Measurements from ENCODE around the gene SYNE2. TPM values are rescaled to one million over a fixed set of nuclear protein-coding genes. Genes with fewer than 3 reads are reported as not detected.

The SYNE2 gene
- total RNA-seq, 1 experiment from 2014 or later: 94.2 TPM

DNA sequence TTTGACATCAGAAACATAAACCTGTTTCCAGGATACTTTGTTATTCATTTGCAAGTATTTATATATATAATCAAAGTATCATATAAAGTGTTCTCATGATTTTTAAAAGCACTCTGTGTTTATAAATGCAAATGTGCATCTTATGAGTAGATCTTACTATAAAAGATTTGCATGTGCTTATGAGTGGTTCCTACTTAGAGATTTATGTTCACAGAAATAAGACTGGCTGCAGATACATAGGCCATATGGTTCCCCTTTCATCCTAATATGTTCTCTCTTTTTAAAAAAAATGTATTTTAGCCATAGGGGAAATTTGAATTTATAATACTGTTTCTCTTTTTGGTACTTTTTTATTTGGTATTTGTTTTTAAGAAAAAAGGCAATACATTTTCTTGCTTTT is 267.2 kb downstream of the SYNE2 start:
- intact Hi-C loops (cut with micrococcal nuclease; ENCODE audit: unreplicated experiment): no loop called here
- Histone ChIP-seq H3K27me3 (ENCODE audit: insufficient read depth, low read depth) (no peaks in the 10 kb centered on the region), H3K4me1 (replicated peaks; ENCODE audit: insufficient read depth) (no peaks in the 10 kb centered on the region), H3K9me3 (ENCODE audit: insufficient read depth, low read depth) (no peaks in the 10 kb centered on the region), H4K20me1 (ENCODE audit: insufficient read depth) (no peaks in the 10 kb centered on the region), H3F3A (ENCODE audit: insufficient read depth, low read depth) (no peaks in the 10 kb centered on the region), H3K36me3 (ENCODE audit: low read depth) (no peaks in the 10 kb centered on the region), H3K9me2 (ENCODE audit: insufficient read depth) (no peaks in the 10 kb centered on the region), H3K27ac (no peak overlapping the region), H2AFZ (no peak overlapping the region), H3K79me2 (ENCODE audit: low read depth) (no peaks in the 10 kb centered on the region), H3K4me2 (no peak overlapping the region), H3K4me3 (no peak overlapping the region)
- ChIA-PET POLR2A (ENCODE audit: unreplicated experiment) (no interaction called here), CTCF (interaction anchor here (0.6 kb wide), 1 partner anchor 420 kb away, joined by 3 read pairs; no protein-coding TSS in a partner anchor)
- no peak for DNase-seq
- BruUV-seq (replicated peaks): no TSS peak
- TF ChIP-seq, protein P1, sequence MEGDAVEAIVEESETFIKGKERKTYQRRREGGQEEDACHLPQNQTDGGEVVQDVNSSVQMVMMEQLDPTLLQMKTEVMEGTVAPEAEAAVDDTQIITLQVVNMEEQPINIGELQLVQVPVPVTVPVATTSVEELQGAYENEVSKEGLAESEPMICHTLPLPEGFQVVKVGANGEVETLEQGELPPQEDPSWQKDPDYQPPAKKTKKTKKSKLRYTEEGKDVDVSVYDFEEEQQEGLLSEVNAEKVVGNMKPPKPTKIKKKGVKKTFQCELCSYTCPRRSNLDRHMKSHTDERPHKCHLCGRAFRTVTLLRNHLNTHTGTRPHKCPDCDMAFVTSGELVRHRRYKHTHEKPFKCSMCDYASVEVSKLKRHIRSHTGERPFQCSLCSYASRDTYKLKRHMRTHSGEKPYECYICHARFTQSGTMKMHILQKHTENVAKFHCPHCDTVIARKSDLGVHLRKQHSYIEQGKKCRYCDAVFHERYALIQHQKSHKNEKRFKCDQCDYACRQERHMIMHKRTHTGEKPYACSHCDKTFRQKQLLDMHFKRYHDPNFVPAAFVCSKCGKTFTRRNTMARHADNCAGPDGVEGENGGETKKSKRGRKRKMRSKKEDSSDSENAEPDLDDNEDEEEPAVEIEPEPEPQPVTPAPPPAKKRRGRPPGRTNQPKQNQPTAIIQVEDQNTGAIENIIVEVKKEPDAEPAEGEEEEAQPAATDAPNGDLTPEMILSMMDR (conservative IDR thresholded peaks at IDR 0.05): no peak
- no peak for TF ChIP-seq EZH2 (IDR thresholded peaks at IDR 0.05; ENCODE audit: low read depth)

DNA sequence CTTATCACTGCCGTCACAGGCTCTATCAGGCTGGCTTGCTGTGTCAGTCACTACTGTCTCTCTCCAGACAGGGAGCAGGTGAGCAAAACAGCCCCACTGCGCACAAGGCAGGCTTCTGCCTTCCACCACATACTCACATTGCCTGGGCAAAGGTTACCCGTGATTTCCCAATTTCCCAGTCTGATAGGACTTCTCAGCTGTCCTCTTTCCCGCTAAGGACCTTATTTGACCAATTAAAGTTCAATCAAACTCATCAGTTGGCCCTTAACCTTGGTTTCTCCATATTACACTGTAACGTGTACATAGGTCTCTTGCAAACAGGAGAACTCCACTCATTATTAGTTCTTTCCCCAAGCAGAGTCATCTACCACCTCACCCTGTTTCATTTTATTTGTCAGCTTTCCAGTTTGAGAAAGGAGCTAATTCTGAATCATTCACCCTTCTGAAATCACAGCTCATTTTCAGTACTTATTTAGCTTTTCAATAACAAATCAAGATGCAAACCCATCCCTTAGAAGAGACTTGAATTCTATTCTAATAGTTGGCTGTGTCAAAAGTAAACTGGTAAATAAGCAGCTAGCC is 270.5 kb downstream of the SYNE2 start:
- Histone ChIP-seq H3K4me3 (no peak overlapping the region), H3K36me3 (ENCODE audit: low read depth) (no peaks in the 10 kb centered on the region), H3K9me2 (ENCODE audit: insufficient read depth) (no peaks in the 10 kb centered on the region), H3F3A (ENCODE audit: insufficient read depth, low read depth) (no peaks in the 10 kb centered on the region), H4K20me1 (ENCODE audit: insufficient read depth) (no peaks in the 10 kb centered on the region), H3K4me2 (no peak overlapping the region), H3K27ac (no peak overlapping the region), H3K9me3 (ENCODE audit: insufficient read depth, low read depth) (no peaks in the 10 kb centered on the region), H3K27me3 (ENCODE audit: insufficient read depth, low read depth) (no peaks in the 10 kb centered on the region), H3K4me1 (replicated peaks; ENCODE audit: insufficient read depth) (no peaks in the 10 kb centered on the region), H3K79me2 (ENCODE audit: low read depth) (no peaks in the 10 kb centered on the region), H2AFZ (no peak overlapping the region)
- intact Hi-C loops (cut with micrococcal nuclease; ENCODE audit: unreplicated experiment): no loop called here
- CTCF ChIA-PET: no interaction called here
- TF ChIP-seq, protein P1 (conservative IDR thresholded peaks at IDR 0.05): no peak
- TF ChIP-seq EZH2 (IDR thresholded peaks at IDR 0.05; ENCODE audit: low read depth): no peak
- no peak for DNase-seq
- POLR2A ChIA-PET (ENCODE audit: unreplicated experiment): no interaction called here
- no TSS peak for BruUV-seq (replicated peaks)

DNA sequence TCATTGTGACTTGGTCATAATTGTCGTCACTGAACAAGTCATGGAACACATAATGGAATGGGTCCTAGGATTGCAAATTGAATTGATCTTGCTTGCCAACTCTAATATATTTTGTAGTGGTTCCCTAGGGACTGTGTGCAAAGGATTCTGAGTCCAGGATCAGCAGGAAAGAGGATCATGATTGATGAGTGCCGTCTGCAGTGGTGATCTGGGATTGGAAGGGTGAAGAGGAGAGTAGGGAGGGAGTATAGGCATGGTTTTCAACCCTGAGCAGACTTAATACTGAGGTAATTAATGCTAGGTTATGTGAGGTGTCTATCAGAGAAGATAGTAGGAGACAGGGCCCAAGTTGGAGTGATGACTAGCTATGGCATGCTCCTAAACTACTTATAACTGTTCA is 272.5 kb downstream of the SYNE2 start:
- CTCF ChIA-PET: no interaction called here
- intact Hi-C loops (cut with micrococcal nuclease; ENCODE audit: unreplicated experiment): no loop called here
- no peaks in the 10 kb centered on the region for H3K27me3 ChIP-seq (ENCODE audit: insufficient read depth, low read depth)
- H3K79me2 ChIP-seq (ENCODE audit: low read depth): no peaks in the 10 kb centered on the region
- H3K4me1 ChIP-seq (replicated peaks; ENCODE audit: insufficient read depth): no peaks in the 10 kb centered on the region
- TF ChIP-seq, protein P1 (conservative IDR thresholded peaks at IDR 0.05): no peak
- no peak for TF ChIP-seq EZH2 (IDR thresholded peaks at IDR 0.05; ENCODE audit: low read depth)
- POLR2A ChIA-PET (ENCODE audit: unreplicated experiment): no interaction called here
- no peak overlapping the region for H2AFZ ChIP-seq
- H3K36me3 ChIP-seq (ENCODE audit: low read depth): no peaks in the 10 kb centered on the region
- H3F3A ChIP-seq (ENCODE audit: insufficient read depth, low read depth): no peaks in the 10 kb centered on the region
- no peak overlapping the region for H3K4me3 ChIP-seq
- H4K20me1 ChIP-seq (ENCODE audit: insufficient read depth): no peaks in the 10 kb centered on the region
- DNase-seq: no peak
- H3K9me2 ChIP-seq (ENCODE audit: insufficient read depth): no peaks in the 10 kb centered on the region
- no peak overlapping the region for H3K4me2 ChIP-seq
- no TSS peak for BruUV-seq (replicated peaks)
- no peak overlapping the region for H3K27ac ChIP-seq
- H3K9me3 ChIP-seq (ENCODE audit: insufficient read depth, low read depth): no peaks in the 10 kb centered on the region

Measured in PC-9 (cell line).